HG02852 (cell line): ENCODE results near the gene STH.

Source experiments
- ATAC-seq: cut with Tn5 transposase; IDR thresholded peaks from one replicate; pipeline ENCODE4 v1.9.1; 2021; ENCODE audit warnings: mild to moderate bottlenecking, moderate library complexity; ENCODE audit not compliant: unreplicated experiment

Gene STH

GRCh38 chr17:46042925-46043324 lies 43.9 kb downstream of the STH start:
- ATAC-seq: no peak

GRCh38 chr17:46043606-46044005 lies 44.6 kb downstream of the STH start:
- ATAC-seq: no peak

- no peak for ATAC-seq
Observed at GRCh38 chr17:46044286-46044928, 45.4 kb downstream of the STH start.

GRCh38 chr17:46044989-46045388 lies 45.9 kb downstream of the STH start:
- no peak for ATAC-seq

GRCh38 chr17:46045639-46046038 lies 46.6 kb downstream of the STH start:
- no peak for ATAC-seq

GRCh38 chr17:46046957-46047356 lies 47.9 kb downstream of the STH start:
- ATAC-seq: no peak

- no peak for ATAC-seq
Observed at GRCh38 chr17:46047398-46047797, 48.3 kb downstream of the STH start.

GRCh38 chr17:46047856-46048255 lies 48.8 kb downstream of the STH start:
- no peak for ATAC-seq
